GM10248 (cell line): ENCODE results near the gene SSBP3.

Source experiments
- CTCF ChIA-PET: fragments of 300-600 bp; sonication (Branson Sonifier 250); formaldehyde crosslinking; extraction: SDS; loops from one replicate; lab custom pipeline; 2021; ENCODE audit warnings: antibody characterized with exemption; lab: Yijun Ruan, JAX
- POLR2A ChIA-PET: fragments of 350-650 bp; sonication (Branson Sonifier 250); formaldehyde crosslinking; extraction: SDS; loops from one replicate; lab custom pipeline; 2020; ENCODE audit warnings: antibody characterized with exemption; lab: Yijun Ruan, JAX
- DNase-seq: peaks from one replicate; pipeline ENCODE4 v3.0.0; 2012; ENCODE audit errors: extremely low spot score
- TF ChIP-seq, protein P1 (sequence below): IDR thresholded peaks from 2 replicates; pipeline ENCODE4 v1.5.1; 2012; ENCODE audit warnings: mild to moderate bottlenecking, low read depth; ENCODE audit errors: extremely low read depth, missing control alignments, control extremely low read depth

Gene SSBP3

GRCh38 chr1:54244655-54245054, 161.5 kb downstream of the SSBP3 start:
- CTCF ChIA-PET: interaction anchor here (1.2 kb wide), 1 partner anchor 10 kb away, joined by 3 read pairs; no protein-coding TSS in a partner anchor
- DNase-seq: no peak
- TF ChIP-seq, protein P1, sequence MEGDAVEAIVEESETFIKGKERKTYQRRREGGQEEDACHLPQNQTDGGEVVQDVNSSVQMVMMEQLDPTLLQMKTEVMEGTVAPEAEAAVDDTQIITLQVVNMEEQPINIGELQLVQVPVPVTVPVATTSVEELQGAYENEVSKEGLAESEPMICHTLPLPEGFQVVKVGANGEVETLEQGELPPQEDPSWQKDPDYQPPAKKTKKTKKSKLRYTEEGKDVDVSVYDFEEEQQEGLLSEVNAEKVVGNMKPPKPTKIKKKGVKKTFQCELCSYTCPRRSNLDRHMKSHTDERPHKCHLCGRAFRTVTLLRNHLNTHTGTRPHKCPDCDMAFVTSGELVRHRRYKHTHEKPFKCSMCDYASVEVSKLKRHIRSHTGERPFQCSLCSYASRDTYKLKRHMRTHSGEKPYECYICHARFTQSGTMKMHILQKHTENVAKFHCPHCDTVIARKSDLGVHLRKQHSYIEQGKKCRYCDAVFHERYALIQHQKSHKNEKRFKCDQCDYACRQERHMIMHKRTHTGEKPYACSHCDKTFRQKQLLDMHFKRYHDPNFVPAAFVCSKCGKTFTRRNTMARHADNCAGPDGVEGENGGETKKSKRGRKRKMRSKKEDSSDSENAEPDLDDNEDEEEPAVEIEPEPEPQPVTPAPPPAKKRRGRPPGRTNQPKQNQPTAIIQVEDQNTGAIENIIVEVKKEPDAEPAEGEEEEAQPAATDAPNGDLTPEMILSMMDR: no peak
- POLR2A ChIA-PET: no interaction called here

GRCh38 chr1:54243022-54243421, 163.2 kb downstream of the SSBP3 start:
- POLR2A ChIA-PET: no interaction called here
- TF ChIP-seq, protein P1: no peak
- CTCF ChIA-PET: interaction anchor here (1.3 kb wide), 1 partner anchor 13 kb away, joined by 3 read pairs; no protein-coding TSS in a partner anchor
- no peak for DNase-seq

- ChIA-PET POLR2A (no interaction called here), CTCF (no interaction called here)
- DNase-seq: no peak
- TF ChIP-seq, protein P1: no peak
These were observed 164.8 kb downstream of the SSBP3 start for GRCh38 chr1:54241364-54241763.

GRCh38 chr1:54240741-54241335, 165.4 kb downstream of the SSBP3 start:
- TF ChIP-seq, protein P1: no peak
- ChIA-PET POLR2A (no interaction called here), CTCF (no interaction called here)
- DNase-seq: no peak

DNA sequence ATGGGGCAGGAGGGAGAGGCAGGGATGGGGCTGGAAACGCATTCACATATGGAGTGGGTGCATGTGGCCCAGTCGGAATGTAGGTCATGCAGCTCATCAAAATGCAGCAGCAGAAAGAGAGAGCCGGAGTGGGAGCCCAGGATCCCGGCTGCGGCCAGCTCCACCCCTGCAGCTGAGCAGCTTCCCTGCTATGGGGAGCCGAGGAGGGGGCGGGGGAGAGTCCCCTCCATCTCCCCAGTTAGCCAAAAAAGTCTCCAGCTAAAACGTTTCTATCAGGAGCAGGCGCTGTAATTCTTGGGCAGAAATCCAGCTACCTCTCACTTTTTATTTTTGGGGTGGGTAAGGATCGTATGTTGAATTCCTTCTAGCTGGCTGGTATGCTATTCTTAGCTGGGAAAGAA, 166.6 kb downstream of the SSBP3 start:
- CTCF ChIA-PET: interaction anchor here (1.2 kb wide), 1 partner anchor 23 kb away, joined by 4 read pairs; no protein-coding TSS in a partner anchor
- DNase-seq: no peak
- TF ChIP-seq, protein P1: no peak
- POLR2A ChIA-PET: no interaction called here

DNA sequence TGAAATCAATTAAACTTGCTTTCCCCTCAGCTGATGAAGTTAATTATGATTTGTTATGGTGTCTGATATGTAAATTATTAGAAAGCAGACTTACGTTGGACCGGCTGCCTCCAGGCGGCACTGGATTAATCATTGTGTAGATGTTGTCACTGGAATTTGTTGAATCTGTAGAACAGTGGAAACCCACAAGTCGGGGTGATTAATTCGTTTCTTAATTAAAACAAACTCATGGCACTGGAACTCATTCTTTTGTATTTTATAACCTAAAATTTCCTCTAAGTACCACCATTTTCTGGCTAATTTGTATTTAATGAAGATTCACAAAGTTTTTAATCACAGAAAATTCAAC, 167.2 kb downstream of the SSBP3 start:
- POLR2A ChIA-PET: no interaction called here
- TF ChIP-seq, protein P1: no peak
- no peak for DNase-seq
- CTCF ChIA-PET: no interaction called here
